GM18505 (cell line): ENCODE measurements around the gene VPS37B.
"Not testable (repeated sequence)": the region's sequence is repeated elsewhere in the genome, so short reads cannot be mapped to it uniquely, and the experiment has no call there.

Experiments used
- ATAC-seq: cut with Tn5 transposase; IDR thresholded peaks from one replicate; pipeline ENCODE4 v1.9.1; 2021; ENCODE audit not compliant: unreplicated experiment
- POLR2A ChIP-seq: IDR thresholded peaks from 4 replicates; pipeline ENCODE4 v1.6.1; 2011; ENCODE audit warnings: borderline replicate concordance; ENCODE audit not compliant: insufficient read depth, insufficient read length; ENCODE audit errors: extremely low read depth

VPS37B gene

DNA sequence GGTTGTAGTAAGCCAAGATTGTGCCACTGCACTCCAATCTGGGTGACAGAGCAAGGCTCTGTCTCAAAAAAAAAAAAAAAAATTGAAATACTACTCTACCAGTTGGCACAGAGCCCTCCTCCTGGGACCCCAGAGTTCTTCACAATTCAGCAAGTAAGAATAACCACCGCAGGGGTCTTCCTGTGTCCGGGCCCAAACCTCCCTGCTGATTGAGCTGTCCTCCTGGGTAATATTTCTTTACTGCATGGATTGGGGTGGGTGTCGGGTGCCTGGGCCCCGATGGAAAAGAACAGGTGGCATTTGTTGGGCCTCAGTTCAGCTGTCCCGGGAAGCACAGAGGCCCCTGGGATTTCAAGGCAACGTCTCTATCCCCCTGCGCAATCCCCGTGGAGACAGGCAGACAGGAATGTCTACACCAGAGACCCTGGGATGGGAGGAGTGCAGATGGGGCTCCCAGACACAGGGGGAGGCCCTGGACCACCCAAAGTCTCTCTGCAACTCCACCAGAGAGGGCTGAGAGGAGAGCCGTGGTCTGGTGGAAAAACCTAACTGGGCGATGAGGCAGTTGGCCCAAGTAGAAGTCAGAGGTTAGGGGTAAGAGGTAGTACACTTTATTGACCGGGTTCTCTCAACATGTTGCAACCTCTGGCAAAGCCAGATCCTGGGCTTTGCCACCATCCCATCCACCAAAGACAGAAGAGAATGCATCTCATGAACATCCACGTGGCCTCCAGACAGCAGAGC, 32.7 kb upstream of the VPS37B start:
- no peak for TF ChIP-seq POLR2A
- ATAC-seq = no peak

GRCh38 chr12:122927756-122928403, 32.0 kb upstream of the VPS37B start:
- no peak for ATAC-seq
- TF ChIP-seq POLR2A = no peak

DNA sequence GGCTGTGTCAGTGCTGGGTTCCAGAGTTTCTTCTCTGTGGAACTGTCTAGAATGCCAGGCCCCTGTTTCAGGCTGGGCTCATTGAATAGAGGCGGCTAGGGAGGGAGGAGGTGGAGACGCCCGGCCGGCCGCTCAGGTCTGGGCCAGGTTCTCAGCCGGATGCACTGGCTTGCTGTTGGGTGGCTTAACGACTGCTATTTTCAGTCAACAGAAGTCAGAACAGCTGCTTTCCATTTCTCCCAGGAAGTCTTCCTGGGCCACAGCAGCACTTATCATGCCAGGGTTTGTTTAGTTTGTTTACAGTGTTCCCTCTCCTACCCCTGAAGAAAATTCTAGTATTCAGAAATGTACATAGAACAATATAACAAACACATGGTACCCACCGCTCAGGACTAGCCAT, 26.0 kb upstream of the VPS37B start:
- no peak for ATAC-seq
- TF ChIP-seq POLR2A = no peak

DNA sequence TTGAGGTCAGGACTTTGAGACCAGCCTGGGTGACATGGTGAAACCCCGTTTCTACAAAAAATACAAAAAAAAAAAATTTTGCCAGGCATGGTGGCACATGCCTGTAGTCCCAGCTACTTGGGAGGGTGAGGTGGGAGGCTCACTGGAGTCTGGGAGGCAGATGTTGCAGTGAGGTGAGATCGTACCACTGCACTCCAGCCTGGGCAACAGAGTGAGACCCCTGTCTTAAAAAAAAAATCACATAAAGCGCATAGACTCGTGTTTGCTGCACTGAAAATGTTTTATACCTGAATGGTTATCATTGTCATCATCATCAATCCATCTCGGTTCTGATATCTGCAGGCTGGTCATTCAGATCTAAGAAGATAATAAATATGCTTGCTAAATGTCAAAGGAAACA, 24.8 kb upstream of the VPS37B start:
- ATAC-seq = no peak
- no peak for TF ChIP-seq POLR2A

DNA sequence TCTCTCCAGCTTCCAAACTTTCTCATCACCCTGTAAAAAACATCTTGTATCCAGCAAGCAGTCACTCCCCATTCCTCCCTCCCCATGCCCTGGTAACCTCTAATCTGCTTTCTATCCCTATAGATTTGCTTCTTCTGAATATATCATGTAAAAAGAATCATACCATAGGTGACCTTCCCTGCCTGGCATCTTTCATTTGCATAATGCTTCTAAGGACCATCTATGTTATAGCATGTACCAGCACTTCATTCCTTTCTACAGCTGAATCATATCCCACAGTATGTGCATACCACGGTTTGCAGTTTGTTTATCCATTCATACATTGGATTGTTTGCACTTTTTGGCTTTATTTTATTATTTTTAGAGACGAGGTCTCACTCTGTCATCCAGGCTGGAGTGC, 22.9 kb upstream of the VPS37B start:
- TF ChIP-seq POLR2A = no peak
- no peak for ATAC-seq

DNA sequence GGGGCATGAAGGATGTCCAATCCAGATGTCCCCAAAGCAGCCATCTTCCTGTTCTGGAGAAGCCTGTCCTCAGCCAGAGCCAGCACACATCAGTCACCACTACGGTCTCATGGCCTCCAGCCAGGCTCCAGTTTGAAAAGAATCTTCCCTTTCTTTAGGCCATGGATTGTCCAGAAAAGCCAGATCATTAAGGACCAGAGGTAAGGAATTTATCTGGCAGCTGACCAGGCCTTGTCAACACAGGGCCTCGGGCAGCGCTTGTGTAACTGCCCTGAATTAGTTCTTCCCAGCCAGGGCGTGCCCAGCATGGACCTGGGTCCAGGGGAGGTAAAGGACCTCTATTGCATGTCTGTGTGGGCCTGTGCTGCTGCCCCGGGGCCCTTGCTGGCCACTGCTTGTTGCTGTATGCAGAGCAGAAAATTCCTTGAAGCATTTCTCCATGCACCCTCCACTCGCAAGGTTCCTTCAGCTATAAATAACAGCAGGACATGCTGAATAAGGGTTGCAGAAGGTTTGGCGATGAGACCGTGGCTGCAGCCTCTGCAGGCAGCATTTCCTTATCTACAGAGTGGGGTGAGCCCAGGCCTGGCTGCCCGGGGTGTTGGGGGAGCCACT, 21.7 kb upstream of the VPS37B start:
- ATAC-seq = no peak
- no peak for TF ChIP-seq POLR2A

GRCh38 chr12:122909442-122910288, 13.7 kb upstream of the VPS37B start:
- ATAC-seq = no peak
- no peak for TF ChIP-seq POLR2A

DNA sequence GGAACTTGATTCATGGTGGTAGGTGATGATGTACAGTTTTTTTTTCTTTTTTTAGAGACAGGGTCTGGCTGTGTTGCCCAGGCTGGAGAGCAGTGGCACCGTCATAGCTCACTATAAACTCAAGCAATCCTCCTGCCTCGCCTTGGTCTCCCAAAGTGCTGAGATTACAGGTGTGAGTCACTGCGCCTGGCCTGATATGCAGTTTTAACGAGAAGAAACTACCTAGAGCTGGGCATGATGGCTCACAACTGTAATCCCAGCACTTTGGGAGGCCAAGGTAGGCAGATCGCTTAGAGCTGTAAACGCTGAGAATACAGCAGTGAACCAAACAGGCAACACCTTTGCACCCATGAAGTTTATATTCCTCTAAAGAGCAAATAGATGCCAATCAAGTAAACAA, 13.0 kb upstream of the VPS37B start:
- no peak for TF ChIP-seq POLR2A
- ATAC-seq = no peak

DNA sequence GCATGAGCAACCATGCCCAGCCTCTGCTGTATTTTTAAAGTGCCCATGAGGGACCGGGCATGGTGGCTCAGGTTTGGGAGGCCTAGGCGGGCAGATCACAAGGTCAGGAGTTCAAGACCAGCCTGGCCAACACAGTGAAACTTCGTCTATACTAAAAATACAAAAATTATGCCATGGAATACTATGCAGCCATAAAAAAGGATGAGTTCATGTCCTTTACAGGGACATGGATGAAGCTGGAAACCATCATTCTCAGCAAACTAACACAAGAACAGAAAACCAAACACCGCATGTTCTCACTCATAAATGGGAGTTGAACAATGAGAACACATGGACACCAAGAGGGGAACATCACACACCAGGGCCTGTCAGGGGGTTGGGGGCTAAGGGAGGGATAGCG, 9.3 kb upstream of the VPS37B start:
- ATAC-seq = not testable (repeated sequence)

GRCh38 chr12:122903693-122904034, 7.7 kb upstream of the VPS37B start:
- ATAC-seq = no peak
- TF ChIP-seq POLR2A = no peak

GRCh38 chr12:122902854-122903692, 7.1 kb upstream of the VPS37B start:
- no peak for TF ChIP-seq POLR2A
- no peak for ATAC-seq

DNA sequence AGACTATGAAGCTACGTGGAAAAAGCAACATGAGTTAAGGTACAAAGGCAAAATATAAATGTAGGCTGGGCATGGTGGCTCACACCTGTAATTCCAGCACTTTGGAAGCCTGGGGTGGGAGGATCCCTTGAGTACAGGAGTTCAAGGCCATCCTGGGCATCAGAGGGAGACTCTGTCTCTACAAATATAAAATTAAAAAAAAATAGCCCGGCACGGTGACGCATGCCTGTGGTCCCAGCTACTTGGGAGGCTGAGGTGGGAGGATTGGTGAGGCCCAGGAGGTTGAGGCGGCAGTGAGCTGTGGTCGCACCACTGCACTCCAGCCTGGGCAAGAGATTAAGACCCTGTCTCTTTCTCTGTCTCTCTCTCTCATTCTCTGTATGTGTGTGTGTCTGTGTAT, 4.0 kb upstream of the VPS37B start:
- TF ChIP-seq POLR2A = no peak
- ATAC-seq = no peak

DNA sequence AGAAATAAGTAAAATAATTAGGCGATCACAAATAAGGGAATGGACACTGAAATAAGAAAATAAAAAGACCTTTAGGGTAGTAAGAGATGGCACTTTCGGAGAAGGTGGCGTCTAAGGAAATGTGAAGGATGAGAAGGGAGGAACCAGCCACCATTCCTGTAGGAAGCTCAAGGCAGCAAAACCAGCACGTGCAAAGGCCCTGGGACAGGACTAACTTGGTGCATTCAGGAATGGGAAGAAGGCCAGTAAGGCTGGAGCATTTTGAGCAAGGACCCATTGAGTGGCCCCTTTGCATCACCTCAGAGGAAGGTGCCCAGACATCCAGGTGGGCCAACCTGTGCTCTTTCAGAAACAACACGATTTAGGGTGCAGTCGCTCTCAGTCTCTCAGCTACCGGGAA, 738 bp upstream of the VPS37B start:
- no peak for TF ChIP-seq POLR2A
- no peak for ATAC-seq
